Hepatocyte (in vitro differentiated cells): ENCODE measurements around the gene PWWP2B.

Source experiments
- EZH2 ChIP-seq: fragments of 200-600 bp; sonication (generic); IDR thresholded peaks from 2 replicates; pipeline ENCODE4 v1.6.1; 2016; ENCODE audit warnings: antibody characterized with exemption, mild to moderate bottlenecking, borderline replicate concordance
- TF ChIP-seq, protein P1 (sequence below): fragments of 200-600 bp; sonication (generic); IDR thresholded peaks from 2 replicates; pipeline ENCODE4 v1.5.1; 2016; ENCODE audit warnings: antibody characterized with exemption, mild to moderate bottlenecking; ENCODE audit not compliant: poor library complexity

- no peak for TF ChIP-seq EZH2
- TF ChIP-seq, protein P1, sequence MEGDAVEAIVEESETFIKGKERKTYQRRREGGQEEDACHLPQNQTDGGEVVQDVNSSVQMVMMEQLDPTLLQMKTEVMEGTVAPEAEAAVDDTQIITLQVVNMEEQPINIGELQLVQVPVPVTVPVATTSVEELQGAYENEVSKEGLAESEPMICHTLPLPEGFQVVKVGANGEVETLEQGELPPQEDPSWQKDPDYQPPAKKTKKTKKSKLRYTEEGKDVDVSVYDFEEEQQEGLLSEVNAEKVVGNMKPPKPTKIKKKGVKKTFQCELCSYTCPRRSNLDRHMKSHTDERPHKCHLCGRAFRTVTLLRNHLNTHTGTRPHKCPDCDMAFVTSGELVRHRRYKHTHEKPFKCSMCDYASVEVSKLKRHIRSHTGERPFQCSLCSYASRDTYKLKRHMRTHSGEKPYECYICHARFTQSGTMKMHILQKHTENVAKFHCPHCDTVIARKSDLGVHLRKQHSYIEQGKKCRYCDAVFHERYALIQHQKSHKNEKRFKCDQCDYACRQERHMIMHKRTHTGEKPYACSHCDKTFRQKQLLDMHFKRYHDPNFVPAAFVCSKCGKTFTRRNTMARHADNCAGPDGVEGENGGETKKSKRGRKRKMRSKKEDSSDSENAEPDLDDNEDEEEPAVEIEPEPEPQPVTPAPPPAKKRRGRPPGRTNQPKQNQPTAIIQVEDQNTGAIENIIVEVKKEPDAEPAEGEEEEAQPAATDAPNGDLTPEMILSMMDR, result no peak
Measured at GRCh38 chr10:132374176-132374575, 22.8 kb upstream of the PWWP2B start.
